Fibroblast of lung (primary cell): ENCODE results near the gene PRTN3.

Experiments used
- CTCF ChIP-seq, 2 donors: IDR thresholded peaks in 1 of 2; conservative IDR thresholded peaks in 1 of 2; 1 replicate in 1 of 2; 2 replicates in 1 of 2; pipeline ENCODE4 v1.5.1; 2011 to 2012; ENCODE audit warnings: low read length in 2 of 2, control low read depth in 1 of 2, inconsistent platforms in 1 of 2, low read depth in 1 of 2, mild to moderate bottlenecking in 1 of 2
- EZH2 ChIP-seq: IDR thresholded peaks from 2 replicates; pipeline ENCODE4 v1.5.1; 2012; ENCODE audit warnings: low read length, control low read depth, mild to moderate bottlenecking; ENCODE audit errors: missing control alignments

GRCh38 chr19:792306-792885, 48.4 kb upstream of the PRTN3 start:
- no peak for TF ChIP-seq CTCF (conservative IDR thresholded peaks at IDR 0.05 in 1 of 2, IDR thresholded peaks at IDR 0.05 in 1 of 2; ENCODE audit: low read depth in 1 of 2, low read length in 2 of 2)
- TF ChIP-seq EZH2: no peak
